A673 (cell line): ENCODE measurements around the gene SEMA4D. TPM values are rescaled to one million over a fixed set of nuclear protein-coding genes. Genes with fewer than 3 reads are reported as not detected.

ENCODE experiments used
- BruUV-seq: library from RNA; stranded (reverse); fragments of 400-500 nt; replicated peaks from 2 replicates; lab custom pipeline; 2021; lab: Mats Ljungman, UMichigan
- CTCF ChIA-PET: fragments of 300-600 bp; sonication (Branson Sonifier 250); formaldehyde crosslinking; loops from one replicate; lab custom pipeline; 2022; ENCODE audit warnings: antibody characterized with exemption; lab: Charles Lee
- POLR2A ChIA-PET: fragments of 300-600 bp; sonication (Branson Sonifier 250); formaldehyde crosslinking; loops from one replicate; lab custom pipeline; 2022; ENCODE audit warnings: antibody characterized with exemption; ENCODE audit not compliant: low non-redundant PET; lab: Charles Lee
- DNase-seq: peaks from one replicate; pipeline ENCODE4 v3.0.0-alpha.2; 2015; ENCODE audit warnings: low spot score
- H3K27ac ChIP-seq: fragments of 200-600 bp; sonication (generic); 2 replicates; pipeline ENCODE4 v1.5.1; 2016; ENCODE audit warnings: mixed run types, low read depth, mild to moderate bottlenecking, mixed read lengths, antibody characterized with exemption, low read length; ENCODE audit not compliant: poor library complexity, severe bottlenecking
- H3K27me3 ChIP-seq: fragments of 200-600 bp; sonication (generic); replicated peaks from 2 replicates; pipeline ENCODE4 v1.6.1; 2017; ENCODE audit warnings: mixed run types, low read depth, mild to moderate bottlenecking, mixed read lengths, antibody characterized with exemption, low read length; ENCODE audit not compliant: insufficient read depth, poor library complexity
- H3K36me3 ChIP-seq: fragments of 200-600 bp; sonication (generic); 2 replicates; pipeline ENCODE4 v1.6.1; 2016; ENCODE audit warnings: mixed run types, mild to moderate bottlenecking, mixed read lengths, antibody characterized with exemption, low read length; ENCODE audit not compliant: insufficient read depth, poor library complexity, severe bottlenecking
- H3K4me1 ChIP-seq: fragments of 200-600 bp; sonication (generic); 2 replicates; pipeline ENCODE4 v1.6.1; 2017; ENCODE audit warnings: mixed run types, mild to moderate bottlenecking, mixed read lengths, antibody characterized with exemption, low read length; ENCODE audit not compliant: insufficient read depth, poor library complexity, severe bottlenecking
- H3K4me3 ChIP-seq: fragments of 200-600 bp; sonication (generic); 2 replicates; pipeline ENCODE4 v1.5.1; 2016; ENCODE audit warnings: low read depth, mixed run types, mild to moderate bottlenecking, mixed read lengths, low read length; ENCODE audit not compliant: poor library complexity, severe bottlenecking
- H3K9me3 ChIP-seq: fragments of 200-600 bp; sonication (generic); 2 replicates; pipeline ENCODE4 v1.6.1; 2016; ENCODE audit warnings: mixed run types, low read depth, mild to moderate bottlenecking, mixed read lengths, antibody characterized with exemption, low read length; ENCODE audit not compliant: poor library complexity, severe bottlenecking
- CTCF ChIP-seq: fragments of 300-800, 200-600 bp; sonication (generic); conservative IDR thresholded peaks from 2 replicates; pipeline ENCODE4 v1.5.1; 2017; ENCODE audit warnings: low read depth, mild to moderate bottlenecking, antibody characterized with exemption, low read length, moderate library complexity, mixed read lengths
- EZH2 ChIP-seq: fragments of 200-600 bp; sonication (generic); IDR thresholded peaks from 2 replicates; pipeline ENCODE4 v1.6.1; 2017; ENCODE audit warnings: borderline replicate concordance, low read depth, mild to moderate bottlenecking, mixed read lengths, antibody characterized with exemption, low read length; ENCODE audit not compliant: poor library complexity, severe bottlenecking
- intact Hi-C: fragments of 100-400 bp; cut with micrococcal nuclease; formaldehyde crosslinking; loops from one replicate; pipeline ENCODE4 v1.10.0; 2022; ENCODE audit not compliant: unreplicated experiment
- total RNA-seq: library from RNA; stranded (reverse); gene quantifications from 2 replicates; pipeline ENCODE4 v1.2.3, GENCODE V29; 2021

The SEMA4D gene
- total RNA-seq, 1 experiment from 2014 or later = 14.2 TPM

GRCh38 chr9:89488131-89488530 lies 9.8 kb downstream of the SEMA4D start:
- intact Hi-C loops = no loop called here
- TF ChIP-seq CTCF (no peak), EZH2 (no peak)
- POLR2A ChIA-PET = no interaction called here
- Histone ChIP-seq H3K4me1 (no peaks in the 10 kb centered on the region), H3K4me3 (no peak overlapping the region), H3K9me3 (no peaks in the 10 kb centered on the region), H3K36me3 (no peaks in the 10 kb centered on the region), H3K27ac (no peak overlapping the region), H3K27me3 (no peaks in the 10 kb centered on the region)
- BruUV-seq = no TSS peak
- no peak for DNase-seq
- CTCF ChIA-PET = interaction anchor here (0.6 kb wide), 1 partner anchor 61 kb away, joined by 4 read pairs; no protein-coding TSS in a partner anchor

GRCh38 chr9:89486681-89487080 lies 11.2 kb downstream of the SEMA4D start:
- TF ChIP-seq CTCF = no peak
- no peak for TF ChIP-seq EZH2
- Histone ChIP-seq H3K36me3 (no peaks in the 10 kb centered on the region), H3K4me1 (no peaks in the 10 kb centered on the region), H3K9me3 (no peaks in the 10 kb centered on the region), H3K27me3 (no peaks in the 10 kb centered on the region), H3K27ac (no peak overlapping the region), H3K4me3 (no peak overlapping the region)
- CTCF ChIA-PET = no interaction called here
- BruUV-seq = no TSS peak
- intact Hi-C loops = no loop called here
- DNase-seq = no peak
- POLR2A ChIA-PET = no interaction called here

- ChIA-PET CTCF (no interaction called here), POLR2A (no interaction called here)
- TF ChIP-seq CTCF (no peak), EZH2 (no peak)
- H3K27ac ChIP-seq = no peak overlapping the region
- DNase-seq = no peak
- intact Hi-C loops = no loop called here
- H3K4me3 ChIP-seq = no peak overlapping the region
- BruUV-seq = no TSS peak
- H3K27me3 ChIP-seq = no peaks in the 10 kb centered on the region
- H3K36me3 ChIP-seq = no peaks in the 10 kb centered on the region
- H3K4me1 ChIP-seq = no peaks in the 10 kb centered on the region
- no peaks in the 10 kb centered on the region for H3K9me3 ChIP-seq
Observed at GRCh38 chr9:89484475-89485404, 13.2 kb downstream of the SEMA4D start.
